KG1 (cell line): Measurements from ENCODE around the gene MOB3A.
A peak's percentile ranks its signal among the peaks of the same experiment; 100 is the strongest.
"Not testable (repeated sequence)": the region's sequence is repeated elsewhere in the genome, so short reads cannot be mapped to it uniquely, and the experiment has no call there.

Experiments used
- DNase-seq: peaks from one replicate; lab custom pipeline; 2025; lab: John Stamatoyannopoulos, UW

Gene MOB3A

GRCh38 chr19:2108251-2109016 lies 12.3 kb upstream of the MOB3A start:
- DNase-seq = no peak

DNA sequence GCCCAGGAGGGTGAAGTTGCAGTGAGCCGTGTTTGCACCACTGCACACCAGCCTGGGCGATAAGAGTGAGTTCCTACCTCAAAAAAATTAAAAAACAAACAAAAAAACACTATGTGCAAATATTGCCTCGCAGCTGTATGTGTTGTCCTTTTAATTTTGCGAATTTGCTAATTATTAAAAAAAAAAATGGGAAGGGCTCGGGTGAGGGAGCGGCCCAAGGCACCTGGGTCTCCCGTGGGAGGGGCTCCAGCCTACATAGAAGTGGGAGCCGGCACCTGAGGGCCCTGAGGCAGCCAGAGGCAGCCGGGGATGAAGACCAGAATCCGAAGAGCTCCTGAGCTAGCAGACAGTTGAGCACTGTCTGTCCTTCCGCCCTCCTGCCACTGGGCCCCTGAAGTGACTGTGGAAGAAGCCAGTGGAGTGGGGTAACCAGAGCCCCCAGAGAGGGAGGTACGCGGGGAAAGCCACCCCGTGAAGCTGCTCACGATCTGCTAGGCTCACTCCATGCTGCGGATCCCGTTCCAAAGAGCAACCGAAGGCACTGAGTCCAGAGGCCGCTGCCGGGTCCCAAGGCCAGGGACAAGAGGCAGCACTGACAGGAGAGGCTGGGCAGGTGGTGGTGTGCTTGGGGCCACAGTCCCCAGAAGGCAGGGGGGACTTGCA lies 7.0 kb upstream of the MOB3A start:
- DNase-seq = no peak

- DNase-seq = no peak
Observed at GRCh38 chr19:2101417-2102335, 5.5 kb upstream of the MOB3A start.

GRCh38 chr19:2100719-2101061 lies 4.6 kb upstream of the MOB3A start:
- no peak for DNase-seq

GRCh38 chr19:2099937-2100718 lies 4.0 kb upstream of the MOB3A start:
- no peak for DNase-seq

- no peak for DNase-seq
Observed at GRCh38 chr19:2099054-2099501, 3.0 kb upstream of the MOB3A start.

DNA sequence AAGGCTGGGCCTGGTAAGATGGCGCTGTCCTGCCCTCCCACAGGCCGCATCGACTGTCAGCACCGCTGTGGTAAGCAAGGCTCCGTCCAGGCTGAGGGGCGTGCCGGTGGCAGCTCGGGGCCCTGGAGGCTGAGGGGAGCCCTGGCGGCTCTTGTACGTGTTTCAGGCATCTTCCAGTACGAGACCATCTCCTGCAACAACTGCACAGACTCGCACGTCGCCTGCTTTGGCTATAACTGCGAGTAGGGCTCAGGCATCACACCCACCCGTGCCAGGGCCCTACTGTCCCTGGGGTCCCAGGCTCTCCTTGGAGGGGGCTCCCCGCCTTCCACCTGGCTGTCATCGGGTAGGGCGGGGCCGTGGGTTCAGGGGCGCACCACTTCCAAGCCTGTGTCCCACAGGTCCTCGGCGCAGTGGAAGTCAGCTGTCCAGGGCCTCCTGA lies 1.8 kb upstream of the MOB3A start:
- DNase-seq = no peak

GRCh38 chr19:2097203-2097885 lies 1.2 kb upstream of the MOB3A start:
- no peak for DNase-seq

DNA sequence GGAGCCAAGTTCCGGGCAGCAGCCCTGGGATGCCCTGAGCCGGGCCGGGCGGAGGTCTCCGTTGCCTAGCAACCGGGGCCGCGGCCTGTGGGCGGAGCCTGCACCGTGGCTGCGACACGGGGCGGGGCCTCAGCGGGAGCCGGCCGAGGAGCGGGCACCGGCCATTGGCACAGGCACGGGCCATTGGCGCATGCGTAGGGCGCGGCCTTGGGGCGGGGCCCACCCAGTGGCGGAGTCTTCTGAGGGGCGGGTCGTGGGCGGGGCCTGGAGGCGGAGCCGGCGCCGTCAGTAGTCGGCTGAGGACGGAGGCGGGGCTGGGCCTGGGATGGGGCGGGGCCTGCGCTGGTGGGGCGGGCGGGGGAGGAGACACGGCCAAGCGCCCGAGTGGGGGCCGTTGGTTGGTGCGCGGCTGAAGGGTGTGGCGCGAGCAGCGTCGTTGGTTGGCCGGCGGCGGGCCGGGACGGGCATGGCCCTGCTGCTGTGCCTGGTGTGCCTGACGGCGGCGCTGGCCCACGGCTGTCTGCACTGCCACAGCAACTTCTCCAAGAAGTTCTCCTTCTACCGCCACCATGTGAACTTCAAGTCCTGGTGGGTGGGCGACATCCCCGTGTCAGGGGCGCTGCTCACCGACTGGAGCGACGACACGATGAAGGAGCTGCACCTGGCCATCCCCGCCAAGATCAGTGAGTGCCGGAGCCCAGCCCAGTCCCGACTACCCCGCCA lies 515 bp upstream of the MOB3A start, which contains the start of gene IZUMO4:
Gene IZUMO4, plus strand, starts transcription at position 436 of the 723 bp plus-strand sequence. Its CDS starts 31 bp downstream, at position 467.
- peak; percentile 88 for DNase-seq

DNA sequence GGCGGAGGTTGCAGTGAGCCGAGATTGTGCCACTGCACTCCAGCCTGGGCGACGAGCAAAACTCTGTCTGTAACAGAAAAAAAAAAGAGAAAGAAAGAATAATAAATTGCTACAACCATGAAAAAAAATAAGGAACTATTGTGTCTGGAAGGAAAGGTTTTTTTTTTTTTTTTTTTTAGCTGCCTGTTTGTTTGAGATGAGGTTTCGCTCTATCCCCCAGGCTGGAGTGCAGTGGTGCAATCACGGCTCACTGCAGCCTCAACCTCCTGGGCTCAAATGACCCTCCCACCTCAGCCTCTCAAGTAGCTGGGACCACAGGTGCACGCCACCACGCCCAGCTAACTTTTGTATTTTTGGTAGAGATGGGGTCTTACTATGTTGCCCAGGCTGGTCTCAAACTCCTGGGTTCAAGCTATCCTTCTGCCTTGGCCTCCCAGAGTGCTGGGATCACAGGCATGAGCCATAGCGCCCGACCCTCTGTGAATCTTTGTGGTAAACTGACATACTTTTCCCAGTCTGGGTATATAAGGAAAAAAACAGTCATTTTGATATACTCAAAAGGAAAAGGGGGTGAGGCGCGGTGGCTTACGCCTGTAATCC lies 4.1 kb downstream of the MOB3A start:
- DNase-seq = not testable (repeated sequence)

GRCh38 chr19:2089727-2090053 lies 6.4 kb downstream of the MOB3A start:
- DNase-seq = no peak

DNA sequence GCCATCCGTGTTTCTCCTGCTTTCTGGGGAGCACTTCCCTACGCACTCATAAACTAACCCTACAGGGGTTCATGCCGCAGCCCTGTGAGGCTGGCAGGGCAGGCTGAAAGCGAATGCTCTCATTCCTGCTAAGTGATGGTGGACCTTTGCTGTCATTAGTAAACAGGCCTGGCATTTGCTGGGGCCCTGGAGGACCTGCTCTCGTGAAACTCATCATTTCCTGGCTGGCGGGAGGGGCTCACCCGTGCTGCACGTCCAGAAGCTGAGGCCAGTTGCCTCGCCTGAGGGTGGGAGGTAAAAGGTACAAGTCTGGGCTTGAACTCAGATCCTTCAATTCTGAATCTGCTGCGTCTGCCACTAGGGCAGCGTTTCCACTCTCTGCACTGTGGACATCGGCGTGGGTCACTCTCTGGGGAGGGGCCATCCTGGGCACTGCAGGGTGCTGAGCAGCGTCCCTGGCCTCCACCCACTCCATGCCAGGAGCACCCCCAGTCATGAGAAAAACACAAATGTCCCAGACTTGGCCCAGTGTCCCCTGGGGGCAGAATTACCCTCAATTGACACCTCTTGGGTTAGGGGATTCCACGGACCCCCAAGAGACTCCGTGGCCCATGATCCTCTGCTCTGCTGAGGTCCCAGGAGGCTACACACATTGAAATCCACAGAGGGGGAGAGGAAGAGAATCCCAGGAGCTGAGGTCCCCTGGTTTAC lies 7.0 kb downstream of the MOB3A start:
- no peak for DNase-seq

DNA sequence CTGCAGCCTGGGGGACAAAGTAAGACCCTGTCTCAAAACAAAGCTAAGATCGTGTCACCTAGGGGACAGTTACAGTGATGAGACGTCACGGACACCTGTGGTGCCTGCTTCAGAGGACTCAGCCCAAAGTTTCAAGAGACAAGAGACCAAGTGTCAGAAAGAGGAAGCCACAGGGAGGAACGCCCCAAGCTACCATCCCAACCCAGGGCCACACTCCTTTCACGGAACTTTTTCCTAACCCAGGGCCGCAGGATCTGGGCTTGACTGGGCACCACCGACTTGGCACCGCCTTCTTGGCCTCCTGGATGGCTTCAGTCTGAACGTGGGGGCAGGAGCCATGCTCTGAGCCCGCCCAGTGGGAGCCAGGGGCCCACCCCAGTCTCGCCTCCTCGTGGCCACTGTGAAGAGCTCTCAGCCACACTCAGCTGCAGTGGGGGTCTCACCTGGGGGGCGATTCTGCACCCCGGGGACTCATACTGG lies 8.5 kb downstream of the MOB3A start:
- DNase-seq = no peak

DNA sequence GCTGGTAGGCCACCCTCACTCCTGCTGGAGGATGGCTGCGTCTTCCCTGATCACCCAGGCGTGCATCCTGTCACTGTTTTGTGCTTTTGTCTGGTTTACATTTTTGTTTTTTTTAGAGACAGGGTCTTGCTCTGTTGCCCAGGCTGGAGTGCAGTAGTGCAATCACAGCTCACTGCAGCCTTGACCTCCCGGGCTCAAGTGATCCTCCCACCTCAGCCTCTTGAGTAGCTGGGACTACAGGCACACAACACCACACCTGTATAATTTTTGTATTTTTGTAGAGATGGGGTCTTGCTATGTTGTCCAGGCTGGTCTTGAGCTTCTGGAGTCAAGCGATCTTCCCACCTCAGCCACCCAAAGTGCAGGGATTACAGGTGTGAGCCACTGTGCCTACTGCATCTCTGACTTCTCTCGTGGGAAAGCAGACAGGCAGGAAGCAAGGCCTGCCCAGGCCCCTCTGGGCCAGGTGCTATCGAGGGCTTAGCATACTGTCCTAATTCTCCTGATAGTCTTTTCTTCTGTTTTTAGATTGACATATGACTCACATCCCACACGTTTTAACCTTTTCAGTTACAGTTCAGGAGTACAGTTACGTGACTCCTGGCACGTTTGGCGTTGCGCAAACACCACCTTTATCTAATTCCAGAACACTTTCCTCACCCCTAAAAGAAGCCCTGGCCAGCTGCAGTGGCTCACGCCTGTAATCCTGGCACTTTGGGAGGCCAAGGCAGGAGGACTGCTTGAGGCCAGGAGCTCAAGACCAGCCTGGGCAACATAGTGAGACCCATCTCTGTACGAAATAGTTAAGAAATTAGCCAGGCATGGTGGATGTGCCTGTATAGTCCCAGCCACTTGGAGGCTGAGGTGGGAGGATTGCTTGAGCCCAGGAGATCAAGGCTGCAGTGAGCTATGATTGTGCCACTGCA lies 9.2 kb downstream of the MOB3A start:
- not testable (repeated sequence) for DNase-seq

DNA sequence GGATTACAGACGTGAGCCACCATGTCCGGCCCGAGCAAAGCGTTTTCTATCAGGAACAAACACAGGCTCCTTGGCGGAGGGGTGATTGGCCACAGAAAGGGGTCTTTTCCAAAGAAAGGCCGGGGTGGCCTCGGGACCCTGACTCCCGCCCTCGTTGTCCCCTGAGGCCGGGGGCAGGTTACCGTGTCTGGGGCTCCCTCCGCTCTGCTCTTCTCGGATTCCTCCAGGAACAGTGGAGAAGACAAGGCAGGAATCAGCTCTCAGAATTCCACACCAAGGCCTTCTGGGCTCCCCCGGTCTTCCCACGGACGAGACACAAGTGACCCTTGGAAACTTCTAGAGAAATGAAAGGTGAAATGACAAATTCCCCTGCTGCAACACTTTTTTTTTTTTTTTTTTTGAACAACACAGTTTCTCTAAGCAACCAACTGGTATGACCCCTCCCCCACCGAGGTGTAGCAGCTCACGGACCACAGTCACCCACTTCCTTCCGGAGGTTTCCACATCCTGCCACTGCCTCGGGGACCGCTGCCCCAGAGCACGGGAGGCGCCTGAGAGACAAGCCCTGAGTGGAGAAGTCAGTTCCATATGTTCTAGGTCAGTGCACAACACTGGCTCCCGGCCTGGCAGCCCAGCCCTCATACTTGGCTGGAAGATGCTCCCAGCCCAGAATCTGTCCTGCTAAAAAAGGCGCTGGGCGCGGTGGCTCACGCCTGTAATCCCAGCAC lies 11.0 kb downstream of the MOB3A start:
- peak; percentile 92 for DNase-seq

DNA sequence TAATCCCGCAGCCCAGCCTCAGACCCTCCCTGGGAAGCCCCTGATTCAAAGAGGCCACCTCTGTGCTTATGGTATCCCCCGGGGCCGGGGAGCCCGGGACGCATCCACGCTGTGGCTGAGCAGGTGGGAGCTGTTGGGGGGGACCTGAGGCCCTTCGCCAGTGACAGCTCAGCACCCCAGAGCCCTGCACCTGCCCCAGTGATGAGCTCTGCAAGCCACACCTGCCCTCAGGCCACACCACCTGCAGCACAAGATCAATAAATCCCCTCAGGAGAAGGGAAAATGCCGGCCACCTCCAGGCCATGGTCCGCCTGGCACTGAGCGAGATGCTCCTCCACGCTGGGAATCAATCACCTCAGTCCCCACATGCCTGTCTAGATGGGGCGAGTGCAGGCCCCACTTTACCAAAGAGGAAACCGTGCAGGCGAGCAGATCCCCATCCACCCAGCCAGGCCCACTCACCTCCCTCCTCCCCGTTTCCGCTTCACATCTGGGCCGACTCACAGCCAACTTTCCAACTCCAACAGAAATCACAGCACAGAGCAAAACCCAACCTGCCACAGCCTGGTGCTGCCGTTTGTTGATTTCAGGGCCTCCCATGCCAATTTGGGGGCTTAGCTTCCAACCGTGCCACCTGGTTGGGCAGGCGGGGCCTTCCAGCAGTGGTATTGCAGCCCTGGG lies 12.8 kb downstream of the MOB3A start:
- no peak for DNase-seq
